Measurements from ENCODE around the gene MED15.

The MED15 gene

GRCh38 chr22:20575724-20576444 is 68.5 kb downstream of the MED15 start:
- in situ Hi-C loops (cut with MboI; ENCODE audit: low pct_unique_long_range_greater_than_20kb, low sequenced_read_pairs): no loop called here
- no peak for DNase-seq

- in situ Hi-C loops (cut with MboI; ENCODE audit: low pct_unique_long_range_greater_than_20kb, low sequenced_read_pairs): no loop called here
- DNase-seq: peak; percentile 52
Observed at GRCh38 chr22:20576445-20576816, 69.0 kb downstream of the MED15 start.

GRCh38 chr22:20577045-20577444 is 69.6 kb downstream of the MED15 start:
- DNase-seq: no peak
- in situ Hi-C loops (cut with MboI; ENCODE audit: low pct_unique_long_range_greater_than_20kb, low sequenced_read_pairs): no loop called here

GRCh38 chr22:20577549-20577975 is 70.2 kb downstream of the MED15 start:
- in situ Hi-C loops (cut with MboI; ENCODE audit: low pct_unique_long_range_greater_than_20kb, low sequenced_read_pairs): no loop called here
- no peak for DNase-seq

GRCh38 chr22:20578192-20578591 is 70.8 kb downstream of the MED15 start:
- no peak for DNase-seq
- in situ Hi-C loops (cut with MboI; ENCODE audit: low pct_unique_long_range_greater_than_20kb, low sequenced_read_pairs): no loop called here

- no peak for DNase-seq
- in situ Hi-C loops (cut with MboI; ENCODE audit: low pct_unique_long_range_greater_than_20kb, low sequenced_read_pairs): no loop called here
Observed at GRCh38 chr22:20578707-20579106, 71.3 kb downstream of the MED15 start.

- in situ Hi-C loops (cut with MboI; ENCODE audit: low pct_unique_long_range_greater_than_20kb, low sequenced_read_pairs): no loop called here
- DNase-seq: no peak
Observed at GRCh38 chr22:20579273-20580120, 72.1 kb downstream of the MED15 start.

GRCh38 chr22:20580179-20580578 is 72.8 kb downstream of the MED15 start:
- in situ Hi-C loops (cut with MboI; ENCODE audit: low pct_unique_long_range_greater_than_20kb, low sequenced_read_pairs): no loop called here

GRCh38 chr22:20580611-20581502 is 73.4 kb downstream of the MED15 start:
- no peak for DNase-seq
- in situ Hi-C loops (cut with MboI; ENCODE audit: low pct_unique_long_range_greater_than_20kb, low sequenced_read_pairs): no loop called here

More at GRCh38 chr22:20580179-20580578, 72.8 kb downstream of the MED15 start:
- no peak for DNase-seq

GRCh38 chr22:20581503-20582170 is 74.2 kb downstream of the MED15 start:
- DNase-seq: no peak
- in situ Hi-C loops (cut with MboI; ENCODE audit: low pct_unique_long_range_greater_than_20kb, low sequenced_read_pairs): no loop called here

- in situ Hi-C loops (cut with MboI; ENCODE audit: low pct_unique_long_range_greater_than_20kb, low sequenced_read_pairs): no loop called here
Observed at GRCh38 chr22:20582171-20582511, 74.7 kb downstream of the MED15 start.

GRCh38 chr22:20582520-20583361 is 75.3 kb downstream of the MED15 start:
- no peak for DNase-seq
- in situ Hi-C loops (cut with MboI; ENCODE audit: low pct_unique_long_range_greater_than_20kb, low sequenced_read_pairs): no loop called here

More at GRCh38 chr22:20582171-20582511, 74.7 kb downstream of the MED15 start:
- no peak for DNase-seq

- DNase-seq: no peak
- in situ Hi-C loops (cut with MboI; ENCODE audit: low pct_unique_long_range_greater_than_20kb, low sequenced_read_pairs): no loop called here
Observed at GRCh38 chr22:20583471-20583922, 76.1 kb downstream of the MED15 start.

- in situ Hi-C loops (cut with MboI; ENCODE audit: low pct_unique_long_range_greater_than_20kb, low sequenced_read_pairs): no loop called here
- no peak for DNase-seq
Observed at GRCh38 chr22:20584029-20584871, 76.8 kb downstream of the MED15 start.

- no peak for DNase-seq
- in situ Hi-C loops (cut with MboI; ENCODE audit: low pct_unique_long_range_greater_than_20kb, low sequenced_read_pairs): no loop called here
Observed at GRCh38 chr22:20584872-20585638, 77.6 kb downstream of the MED15 start.

- in situ Hi-C loops (cut with MboI; ENCODE audit: low pct_unique_long_range_greater_than_20kb, low sequenced_read_pairs): no loop called here
- no peak for DNase-seq
Observed at GRCh38 chr22:20585639-20586402, 78.4 kb downstream of the MED15 start.

Measured in KBM-7 (cell line).